Neuronal stem cell (in vitro differentiated cells): ENCODE data around the gene ME2.

Experiments
- DNase-seq: peaks from one replicate; pipeline ENCODE4 v3.0.0-alpha.2; 2013; ENCODE audit warnings: low spot score
- H2AFZ ChIP-seq: one replicate; pipeline ENCODE4 v1.6.1; 2013; ENCODE audit warnings: mild to moderate bottlenecking, low read length, inconsistent platforms
- H2AK5ac ChIP-seq: 2 replicates; pipeline ENCODE4 v1.6.1; 2013; ENCODE audit warnings: low read depth, mild to moderate bottlenecking, inconsistent platforms, low read length, moderate library complexity, mixed read lengths
- H2BK120ac ChIP-seq: 2 replicates; pipeline ENCODE4 v1.6.1; 2013; ENCODE audit warnings: low read depth, mild to moderate bottlenecking, inconsistent platforms, low read length, moderate library complexity, mixed read lengths
- H2BK12ac ChIP-seq: one replicate; pipeline ENCODE4 v1.6.1; 2013; ENCODE audit warnings: low read length, inconsistent platforms
- H2BK15ac ChIP-seq: 2 replicates; pipeline ENCODE4 v1.6.1; 2013; ENCODE audit warnings: mild to moderate bottlenecking, low read length, inconsistent platforms, mixed read lengths
- H2BK5ac ChIP-seq: one replicate; pipeline ENCODE4 v1.6.1; 2013; ENCODE audit warnings: inconsistent platforms, mild to moderate bottlenecking, low read length, moderate library complexity
- H3K14ac ChIP-seq: one replicate; pipeline ENCODE4 v1.6.1; 2013; ENCODE audit warnings: low read length, inconsistent platforms
- H3K18ac ChIP-seq: 2 replicates; pipeline ENCODE4 v1.6.1; 2013; ENCODE audit warnings: low read length, inconsistent platforms
- H3K23ac ChIP-seq: 2 replicates; pipeline ENCODE4 v1.6.1; 2013; ENCODE audit warnings: low read depth, mild to moderate bottlenecking, mixed read lengths, low read length, inconsistent platforms; ENCODE audit not compliant: poor library complexity
- H3K27ac ChIP-seq: replicated peaks from 3 replicates; pipeline ENCODE4 v1.5.1; 2013; ENCODE audit warnings: low read length, inconsistent platforms
- H3K27me3 ChIP-seq, 3 experiments: 2 replicates each; pipeline ENCODE4 v1.6.1; 2013; ENCODE audit warnings: low read length in 3 of 3, mild to moderate bottlenecking in 2 of 3, inconsistent platforms in 1 of 3, low read depth in 1 of 3, mixed read lengths in 1 of 3, moderate library complexity in 1 of 3; ENCODE audit not compliant: control insufficient read depth in 3 of 3, insufficient read depth in 3 of 3
- H3K36me3 ChIP-seq, 2 donors: replicated peaks in 1 of 2; 2 replicates each; pipeline ENCODE4 v1.6.1; 2013; ENCODE audit warnings: low read length in 2 of 2; ENCODE audit not compliant: control insufficient read depth in 2 of 2, insufficient read depth in 2 of 2
- H3K4ac ChIP-seq: 2 replicates; pipeline ENCODE4 v1.6.1; 2013; ENCODE audit warnings: inconsistent platforms, mild to moderate bottlenecking, low read length, moderate library complexity
- H3K4me1 ChIP-seq, 2 donors: 1 replicate in 1 of 2; 2 replicates in 1 of 2; pipeline ENCODE4 v1.6.1; 2013; ENCODE audit warnings: low read length in 2 of 2, low read depth in 1 of 2; ENCODE audit not compliant: control insufficient read depth in 2 of 2, insufficient read depth in 1 of 2
- H3K4me2 ChIP-seq: one replicate; pipeline ENCODE4 v1.6.1; 2013; ENCODE audit warnings: mild to moderate bottlenecking, low read length, inconsistent platforms; ENCODE audit not compliant: insufficient read depth, poor library complexity, severe bottlenecking
- H3K4me3 ChIP-seq, 2 donors: 2 replicates each; pipeline ENCODE4 v1.5.1; 2013; ENCODE audit warnings: low read length in 2 of 2, mild to moderate bottlenecking in 2 of 2, inconsistent platforms in 1 of 2, moderate library complexity in 1 of 2
- H3K79me1 ChIP-seq: one replicate; pipeline ENCODE4 v1.6.1; 2013; ENCODE audit warnings: low read depth, mild to moderate bottlenecking, inconsistent platforms, low read length, moderate library complexity
- H3K9ac ChIP-seq: one replicate; pipeline ENCODE4 v1.6.1; 2013; ENCODE audit warnings: mild to moderate bottlenecking, low read depth, low read length, inconsistent platforms; ENCODE audit not compliant: poor library complexity
- H3K9me3 ChIP-seq, 2 donors: replicated peaks in 1 of 2; 2 replicates each; pipeline versions ENCODE3 to v1.6.1; 2013; ENCODE audit warnings: low read length in 2 of 2, mild to moderate bottlenecking in 2 of 2, inconsistent platforms in 1 of 2, low read depth in 1 of 2, mixed read lengths in 1 of 2, moderate library complexity in 1 of 2; ENCODE audit not compliant: control insufficient read depth in 2 of 2, insufficient read depth in 1 of 2
- H4K8ac ChIP-seq: one replicate; pipeline ENCODE4 v1.6.1; 2013; ENCODE audit warnings: low read depth, mild to moderate bottlenecking, inconsistent platforms, low read length, moderate library complexity
- H4K91ac ChIP-seq: one replicate; pipeline ENCODE4 v1.6.1; 2013; ENCODE audit warnings: low read length, low read depth, mild to moderate bottlenecking, inconsistent platforms; ENCODE audit not compliant: poor library complexity
- WGBS, 2 donors: extraction: QIAGEN DNeasy Blood & Tissue Kit; methylation state at CpG; one replicate each; pipeline ENCODE4 v1.1.7; 2013; ENCODE audit warnings: missing lambda C conversion rate in 2 of 2, mixed read lengths in 1 of 2; ENCODE audit not compliant: insufficient read length in 2 of 2, insufficient replicate concordance in 1 of 2; ENCODE audit errors: extremely low coverage in 2 of 2; 5-methylcytosine and 5-hydroxymethylcytosine counted together

The ME2 gene

GRCh38 chr18:50911006-50911405, 32.1 kb downstream of the ME2 start:
- H3K27me3 ChIP-seq: no peaks in the 10 kb centered on the region
- H2AK5ac ChIP-seq: no peak overlapping the region
- no peak overlapping the region for H3K27ac ChIP-seq
- H3K36me3 ChIP-seq: peaks cover 17 to 92% of the 10 kb centered on the region in 2 donors
- no peak overlapping the region for H3K9ac ChIP-seq
- no peak for DNase-seq
- H3K23ac ChIP-seq: no peak overlapping the region
- no peak overlapping the region for H3K4me3 ChIP-seq
- H4K8ac ChIP-seq: no peak overlapping the region
- H3K9me3 ChIP-seq: peaks cover 3 to 21% of the 10 kb centered on the region in 2 donors
- no peak overlapping the region for H2AFZ ChIP-seq
- no peaks in the 10 kb centered on the region for H3K79me1 ChIP-seq
- H2BK5ac ChIP-seq: no peak overlapping the region
- H2BK12ac ChIP-seq: no peak overlapping the region
- H3K18ac ChIP-seq: no peak overlapping the region
- H3K4me1 ChIP-seq: no peaks in the 10 kb centered on the region
- no peak overlapping the region for H4K91ac ChIP-seq
- no peak overlapping the region for H3K4ac ChIP-seq
- H2BK120ac ChIP-seq: no peak overlapping the region
- H3K4me2 ChIP-seq: no peak overlapping the region
- no peak overlapping the region for H2BK15ac ChIP-seq
- H3K14ac ChIP-seq: no peak overlapping the region
- WGBS, 2 donors: no CpG with 5 or more reads among the region's 1 CpG

- Histone ChIP-seq H3K4me1 (no peaks in the 10 kb centered on the region), H3K4me3 (no peak overlapping the region), H3K27ac (no peak overlapping the region), H2BK5ac (no peak overlapping the region), H3K27me3 (no peaks in the 10 kb centered on the region), H3K9ac (no peak overlapping the region), H3K9me3 (peaks cover 0 to 2% of the 10 kb centered on the region in 2 donors), H3K18ac (no peak overlapping the region), H3K79me1 (no peaks in the 10 kb centered on the region), H4K91ac (no peak overlapping the region), H3K4ac (no peak overlapping the region), H2BK12ac (no peak overlapping the region), H3K23ac (no peak overlapping the region), H2BK120ac (no peak overlapping the region), H2AFZ (no peak overlapping the region), H3K4me2 (no peak overlapping the region), H2BK15ac (no peak overlapping the region), H4K8ac (no peak overlapping the region), H3K14ac (no peak overlapping the region), H2AK5ac (no peak overlapping the region), H3K36me3 (peaks cover 8 to 93% of the 10 kb centered on the region in 2 donors)
- WGBS, 2 donors: no CpG with 5 or more reads among the region's 1 CpG
- DNase-seq: no peak
Observed at GRCh38 chr18:50917021-50917420, 38.1 kb downstream of the ME2 start.

DNA sequence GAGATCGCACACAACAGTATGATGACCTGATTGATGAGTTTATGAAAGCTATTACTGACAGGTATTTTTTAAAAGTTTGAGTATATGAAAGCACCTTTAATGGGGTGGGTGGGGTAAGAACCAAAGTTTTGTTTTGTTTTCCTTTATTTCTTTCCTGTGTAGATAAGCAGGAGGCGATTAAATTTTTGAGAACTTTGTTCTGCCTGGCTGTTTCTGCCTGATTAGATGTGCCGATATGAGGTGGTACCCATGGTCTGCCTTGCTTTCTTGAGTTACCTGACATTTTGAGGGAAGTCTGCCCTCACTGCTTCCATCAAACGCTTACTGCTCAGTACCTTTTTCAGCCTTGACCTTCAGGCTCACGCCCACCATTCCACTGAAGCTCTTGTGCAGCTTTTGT, 39.2 kb downstream of the ME2 start:
- Histone ChIP-seq H3K79me1 (no peaks in the 10 kb centered on the region), H3K27ac (no peak overlapping the region), H3K36me3 (peaks cover 10 to 93% of the 10 kb centered on the region in 2 donors), H3K27me3 (no peaks in the 10 kb centered on the region), H3K14ac (no peak overlapping the region), H3K18ac (no peak overlapping the region), H3K4ac (no peak overlapping the region), H3K4me3 (no peak overlapping the region), H3K23ac (no peak overlapping the region), H2BK120ac (no peak overlapping the region), H3K4me1 (no peaks in the 10 kb centered on the region), H4K8ac (no peak overlapping the region), H3K9me3 (peaks cover 0 to 9% of the 10 kb centered on the region in 2 donors), H2BK15ac (no peak overlapping the region), H2AK5ac (no peak overlapping the region), H2BK12ac (no peak overlapping the region), H4K91ac (no peak overlapping the region), H3K9ac (no peak overlapping the region), H2BK5ac (no peak overlapping the region), H2AFZ (no peak overlapping the region), H3K4me2 (no peak overlapping the region)
- WGBS, 2 donors: no CpG with 5 or more reads among the region's 5 CpGs
- DNase-seq: no peak

- Histone ChIP-seq H2AFZ (no peak overlapping the region), H2BK12ac (no peak overlapping the region), H2BK120ac (no peak overlapping the region), H3K9ac (no peak overlapping the region), H3K27ac (no peak overlapping the region), H3K23ac (no peak overlapping the region), H3K79me1 (no peaks in the 10 kb centered on the region), H3K18ac (no peak overlapping the region), H3K4me1 (no peaks in the 10 kb centered on the region), H3K14ac (no peak overlapping the region), H3K27me3 (no peaks in the 10 kb centered on the region), H2AK5ac (no peak overlapping the region), H3K4me3 (no peak overlapping the region), H4K8ac (no peak overlapping the region), H4K91ac (no peak overlapping the region), H3K4me2 (no peak overlapping the region), H3K9me3 (peaks cover 1 to 52% of the 10 kb centered on the region in 2 donors), H3K4ac (no peak overlapping the region), H2BK15ac (no peak overlapping the region), H2BK5ac (no peak overlapping the region), H3K36me3 (peaks cover 12 to 99% of the 10 kb centered on the region in 2 donors)
- no CpG with 5 or more reads among the region's 2 CpGs for WGBS, 2 donors
- DNase-seq: no peak
Observed at GRCh38 chr18:50924372-50924771, 45.5 kb downstream of the ME2 start.
